Stimulated activated CD8-positive, alpha-beta memory T cell treated with anti-CD3 and anti-CD28 coated beads, Interleukin-7, amount 100 ng/mL, for 1 hour (primary cell): ENCODE results near the gene FGF1.
"Not testable (repeated sequence)": the region's sequence is repeated elsewhere in the genome, so short reads cannot be mapped to it uniquely, and the experiment has no call there.

Experiments
- DNase-seq, 2 donors: peaks; one replicate each; pipeline ENCODE4 v3.0.0-alpha.2; 2020; ENCODE audit warnings: low read depth in 2 of 2

The FGF1 gene

GRCh38 chr5:142670804-142671203 lies 15.1 kb downstream of the FGF1 start:
- DNase-seq: no peak

- DNase-seq: no peak
Observed at GRCh38 chr5:142669477-142669876, 16.4 kb downstream of the FGF1 start.

- DNase-seq: no peak
Observed at GRCh38 chr5:142668336-142668735, 17.6 kb downstream of the FGF1 start.

- no peak for DNase-seq
Observed at GRCh38 chr5:142667831-142668230, 18.1 kb downstream of the FGF1 start.

GRCh38 chr5:142664636-142665035 lies 21.3 kb downstream of the FGF1 start:
- DNase-seq: no peak

- no peak for DNase-seq
Observed at GRCh38 chr5:142664067-142664466, 21.8 kb downstream of the FGF1 start.

GRCh38 chr5:142663246-142663645 lies 22.6 kb downstream of the FGF1 start:
- no peak for DNase-seq

- DNase-seq: no peak
Observed at GRCh38 chr5:142661957-142662356, 23.9 kb downstream of the FGF1 start.

- DNase-seq: no peak
Observed at GRCh38 chr5:142661143-142661542, 24.7 kb downstream of the FGF1 start.

GRCh38 chr5:142660731-142661130 lies 25.2 kb downstream of the FGF1 start:
- DNase-seq: no peak

GRCh38 chr5:142660196-142660595 lies 25.7 kb downstream of the FGF1 start:
- no peak for DNase-seq

- no peak for DNase-seq
Observed at GRCh38 chr5:142659405-142659804, 26.5 kb downstream of the FGF1 start.

- DNase-seq: no peak
Observed at GRCh38 chr5:142658278-142658677, 27.6 kb downstream of the FGF1 start.

GRCh38 chr5:142657446-142657845 lies 28.4 kb downstream of the FGF1 start:
- no peak for DNase-seq

- DNase-seq: peak; percentile 32 to 43
Observed at GRCh38 chr5:142655339-142656267, 30.3 kb downstream of the FGF1 start.

GRCh38 chr5:142654578-142655058 lies 31.3 kb downstream of the FGF1 start:
- DNase-seq: no peak

GRCh38 chr5:142653321-142653720 lies 32.6 kb downstream of the FGF1 start:
- DNase-seq: no peak

GRCh38 chr5:142652563-142652962 lies 33.3 kb downstream of the FGF1 start:
- DNase-seq: no peak

- no peak for DNase-seq
Observed at GRCh38 chr5:142650881-142651280, 35.0 kb downstream of the FGF1 start.

- no peak for DNase-seq
Observed at GRCh38 chr5:142650060-142650459, 35.8 kb downstream of the FGF1 start.

GRCh38 chr5:142648108-142648507 lies 37.8 kb downstream of the FGF1 start:
- DNase-seq: not testable (repeated sequence)

- no peak for DNase-seq
Observed at GRCh38 chr5:142645456-142645855, 40.4 kb downstream of the FGF1 start.

GRCh38 chr5:142644640-142645361 lies 41.1 kb downstream of the FGF1 start:
- no peak for DNase-seq
